Measurements from ENCODE around the gene PROB1. TPM values are rescaled to one million over a fixed set of nuclear protein-coding genes. Genes with fewer than 3 reads are reported as not detected.
"Not testable (repeated sequence)": the region's sequence is repeated elsewhere in the genome, so short reads cannot be mapped to it uniquely, and the experiment has no call there.

The PROB1 gene
- total RNA-seq, 1 donor from 2014 or later, result 3.6 TPM

DNA sequence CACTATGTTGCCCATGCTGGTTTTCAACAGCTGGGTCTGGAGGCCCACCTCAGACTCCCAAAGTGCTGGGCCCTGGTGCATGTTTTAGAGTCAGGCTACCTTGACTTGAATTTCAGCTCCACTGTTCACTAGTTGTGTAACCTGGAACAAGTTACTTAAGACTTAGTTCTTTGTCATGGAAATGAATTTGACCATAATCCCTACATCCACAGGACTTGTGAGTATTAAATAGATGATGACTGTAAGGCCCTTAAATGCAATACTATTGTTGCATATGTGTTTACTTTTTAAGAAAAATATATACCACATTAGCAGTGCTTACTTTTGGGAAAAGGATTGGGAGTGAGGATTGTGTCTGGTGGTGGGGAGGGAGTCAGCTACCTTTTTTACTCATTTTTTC lies 36.8 kb downstream of the PROB1 start:
- no peak for ATAC-seq (ENCODE audit: low read depth)
- CTCF ChIA-PET, result interaction anchor here (0.9 kb wide), 1 partner anchor 14 kb away, joined by 3 read pairs; no protein-coding TSS in a partner anchor
- no peaks in the 10 kb centered on the region for H3K27me3 Mint-ChIP-seq
- H3K4me3 Mint-ChIP-seq, result no peak overlapping the region
- intact Hi-C loops (cut with micrococcal nuclease), result no loop called here
- H3K27ac Mint-ChIP-seq, result no peak overlapping the region
- TF ChIP-seq CTCF (IDR thresholded peaks at IDR 0.05), result no peak
- no peak for DNase-seq
- POLR2A ChIA-PET, result interaction anchor here (1.4 kb wide), 1 partner anchor 16 kb away, joined by 3 read pairs; no protein-coding TSS in a partner anchor
- peaks cover 39% of the 10 kb centered on the region for H3K36me3 Mint-ChIP-seq (ENCODE audit: low read depth)
- no peaks in the 10 kb centered on the region for H3K9me3 Mint-ChIP-seq
- H3K4me1 Mint-ChIP-seq, result peaks cover 22% of the 10 kb centered on the region

GRCh38 chr5:139355900-139356299 lies 39.0 kb downstream of the PROB1 start:
- ATAC-seq (ENCODE audit: low read depth); H3K9me3 Mint-ChIP-seq; CTCF ChIA-PET; H3K4me3 Mint-ChIP-seq; DNase-seq; intact Hi-C loops (cut with micrococcal nuclease); POLR2A ChIA-PET; H3K27me3 Mint-ChIP-seq; H3K27ac Mint-ChIP-seq: not testable (repeated sequence)
- peaks cover 46% of the 10 kb centered on the region for H3K36me3 Mint-ChIP-seq (ENCODE audit: low read depth)
- peaks cover 28% of the 10 kb centered on the region for H3K4me1 Mint-ChIP-seq

DNA sequence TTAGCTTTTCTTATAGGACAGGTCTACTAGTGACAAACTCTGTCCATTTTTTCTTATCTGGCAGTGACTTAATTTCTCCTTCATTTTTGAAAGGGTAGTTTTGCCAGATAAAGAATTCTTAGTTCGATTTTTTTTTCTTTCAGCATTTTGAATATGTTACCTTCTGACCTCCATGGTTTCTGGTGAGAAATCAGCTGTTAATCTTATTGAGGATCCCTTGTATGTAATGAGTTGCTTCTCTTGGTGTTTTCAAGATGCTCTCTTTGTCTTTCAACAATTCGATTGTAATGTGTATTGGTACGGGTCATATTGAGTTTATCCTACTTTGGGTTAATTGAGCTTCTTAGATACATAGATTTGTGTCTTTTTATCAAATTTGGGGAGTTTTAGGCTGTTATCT lies 40.7 kb downstream of the PROB1 start:
- no peak for TF ChIP-seq CTCF (IDR thresholded peaks at IDR 0.05)
- Mint-ChIP-seq H3K36me3 (ENCODE audit: low read depth) (peaks cover 43% of the 10 kb centered on the region), H3K9me3 (no peaks in the 10 kb centered on the region), H3K4me3 (no peak overlapping the region), H3K4me1 (peaks cover 32% of the 10 kb centered on the region), H3K27ac (no peak overlapping the region), H3K27me3 (no peaks in the 10 kb centered on the region)
- intact Hi-C loops (cut with micrococcal nuclease), result no loop called here
- ChIA-PET CTCF (interaction anchor here (1.5 kb wide), 1 partner anchor 10 kb away, joined by 3 read pairs; no protein-coding TSS in a partner anchor), POLR2A (interaction anchor here (0.6 to 1.1 kb wide), 2 partner anchors 12 to 81 kb away, joined by 3 to 10 read pairs; partner anchors contain the start of gene PAIP2)
- ATAC-seq (ENCODE audit: low read depth), result no peak
- no peak for DNase-seq

DNA sequence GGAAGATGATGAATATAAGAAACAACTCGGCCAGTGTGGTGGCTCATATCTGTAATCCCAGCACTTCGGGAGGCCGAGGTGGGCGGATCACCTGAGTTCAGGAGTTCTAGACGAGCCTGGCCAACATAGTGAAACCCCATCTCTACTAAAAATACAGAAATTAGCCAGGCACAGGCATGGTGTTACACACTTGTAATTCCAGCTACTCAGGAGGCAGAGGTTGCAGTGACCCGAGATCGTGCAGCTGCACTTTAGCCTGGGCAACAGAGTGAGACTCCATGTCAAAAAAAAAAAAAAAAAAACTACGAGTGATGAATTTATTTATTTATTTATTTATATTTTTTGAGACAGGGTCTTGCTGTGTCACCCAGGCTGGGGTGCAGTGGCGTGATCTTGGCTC lies 47.0 kb downstream of the PROB1 start:
- H3K4me1 Mint-ChIP-seq, result peaks cover 58% of the 10 kb centered on the region
- intact Hi-C loops (cut with micrococcal nuclease); DNase-seq; ATAC-seq (ENCODE audit: low read depth); H3K4me3 Mint-ChIP-seq; H3K27me3 Mint-ChIP-seq; H3K27ac Mint-ChIP-seq; H3K9me3 Mint-ChIP-seq: not testable (repeated sequence)
- ChIA-PET CTCF (interaction anchor here (0.6 kb wide), 1 partner anchor 574 kb away, joined by 3 read pairs; no protein-coding TSS in a partner anchor), POLR2A (interaction anchor here (0.6 to 1.9 kb wide), 5 partner anchors 18 to 74 kb away, joined by 4 to 9 read pairs (median 4); no protein-coding TSS in a partner anchor)
- H3K36me3 Mint-ChIP-seq (ENCODE audit: low read depth), result peaks cover 38% of the 10 kb centered on the region

DNA sequence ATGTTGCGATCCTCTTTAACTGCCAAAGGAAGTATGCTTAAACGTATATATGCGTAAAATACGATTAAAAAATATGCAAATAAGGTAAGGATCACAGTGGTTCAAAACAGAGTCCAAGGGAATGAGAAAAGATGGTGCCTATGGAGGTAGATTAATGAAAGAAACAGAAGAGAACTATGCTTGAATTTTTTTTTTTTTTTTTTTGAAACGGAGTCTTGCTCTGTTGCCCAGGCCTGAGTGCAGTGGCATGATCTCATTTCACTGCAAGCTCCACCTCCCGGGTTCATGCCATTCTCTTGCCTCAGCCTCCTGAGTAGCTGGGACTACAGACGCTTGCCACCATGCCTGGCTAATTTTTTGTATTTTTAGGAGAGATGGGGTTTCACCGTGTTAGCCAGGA lies 49.5 kb downstream of the PROB1 start:
- H3K27me3 Mint-ChIP-seq; CTCF ChIA-PET; H3K27ac Mint-ChIP-seq; H3K4me3 Mint-ChIP-seq; H3K9me3 Mint-ChIP-seq; DNase-seq; intact Hi-C loops (cut with micrococcal nuclease); ATAC-seq (ENCODE audit: low read depth): not testable (repeated sequence)
- H3K36me3 Mint-ChIP-seq (ENCODE audit: low read depth), result peaks cover 40% of the 10 kb centered on the region
- peaks cover 74% of the 10 kb centered on the region for H3K4me1 Mint-ChIP-seq
- POLR2A ChIA-PET, result interaction anchor here (0.7 to 1.5 kb wide), 2 partner anchors 52 to 992 kb away, joined by 5 read pairs; partner anchors contain the start of gene MATR3

DNA sequence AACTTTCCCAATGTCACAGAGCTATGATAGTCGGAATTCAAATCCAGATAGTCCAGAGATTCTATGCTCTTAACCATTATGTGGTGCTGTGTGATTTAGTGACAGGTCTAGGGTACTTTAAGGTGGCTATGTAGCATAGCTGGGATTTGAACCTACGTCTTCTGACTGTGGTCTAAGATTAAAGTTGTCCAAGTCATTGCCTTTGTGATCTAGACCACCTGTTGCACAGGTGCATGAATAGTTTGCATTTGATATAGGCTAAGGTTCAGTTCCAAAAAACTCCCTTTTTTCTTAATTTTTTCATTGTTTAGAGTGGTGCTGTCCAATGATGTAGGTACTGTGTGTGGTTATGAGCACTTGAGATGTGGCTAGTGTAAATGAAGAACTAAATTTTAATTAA lies 50.7 kb downstream of the PROB1 start:
- ChIA-PET CTCF (interaction anchor here (0.9 to 1.3 kb wide), 2 partner anchors 13 to 48 kb away, joined by 3 read pairs; no protein-coding TSS in a partner anchor), POLR2A (no interaction called here)
- no peak overlapping the region for H3K27ac Mint-ChIP-seq
- peaks cover 69% of the 10 kb centered on the region for H3K4me1 Mint-ChIP-seq
- no peaks in the 10 kb centered on the region for H3K27me3 Mint-ChIP-seq
- intact Hi-C loops (cut with micrococcal nuclease), result no loop called here
- H3K9me3 Mint-ChIP-seq, result no peaks in the 10 kb centered on the region
- peak overlapping the region; percentile 48 for H3K4me3 Mint-ChIP-seq
- ATAC-seq (ENCODE audit: low read depth) (no peak), DNase-seq (no peak)
- H3K36me3 Mint-ChIP-seq (ENCODE audit: low read depth), result peaks cover 38% of the 10 kb centered on the region
- no peak for TF ChIP-seq CTCF (IDR thresholded peaks at IDR 0.05)

Data from activated B cell treated with CpG ODN at 0.5 μM for 24 hours (primary cell).